ENCODE measurements around the gene MOB3B. TPM values are rescaled to one million over a fixed set of nuclear protein-coding genes. Genes with fewer than 3 reads are reported as not detected.

Gene MOB3B
- total and polyA plus RNA-seq, 10 of the 15 experiments (the other 5 are each of a cell fraction or from before 2014, with no cell fraction given), result 0.44 to 2.7 (median 0.91) TPM

DNA sequence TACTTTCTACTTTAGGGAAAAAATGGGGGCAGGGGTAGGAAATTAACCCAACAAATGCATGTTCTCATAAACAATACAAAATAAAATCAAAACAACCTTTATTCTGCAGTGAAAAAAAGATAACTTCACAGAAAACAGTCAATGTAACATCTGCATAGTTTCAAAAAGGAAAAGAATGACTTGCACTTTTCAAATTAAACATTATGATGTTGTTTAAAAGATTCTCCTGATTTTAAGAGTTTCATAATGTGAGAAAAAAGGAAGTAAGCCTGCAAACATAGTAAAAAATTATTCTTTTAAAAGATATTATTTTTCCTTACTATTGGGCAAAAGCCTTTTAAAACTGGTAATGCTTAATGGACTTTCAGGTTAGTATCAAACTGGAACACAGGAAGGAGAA lies 36.1 kb upstream of the MOB3B start:
- H3K4me3 ChIP-seq, result no peak overlapping the region
- ATAC-seq (no peak), DNase-seq (ENCODE audit: low read depth, low spot score) (no peak), FAIRE-seq (peak; percentile 38)
- ChIA-PET POLR2A (no interaction called here), CTCF (interaction anchor here (1.0 kb wide), 1 partner anchor 160 kb away, joined by 3 read pairs; no protein-coding TSS in a partner anchor), SMC1A (ENCODE audit: uncharacterized antibody, unreplicated experiment) (interaction anchor here (0.8 to 2.4 kb wide), 2 partner anchors 10 to 20 kb away, joined by 3 to 7 read pairs; no protein-coding TSS in a partner anchor), RAD21 (ENCODE audit: unreplicated experiment) (interaction anchor here (1.1 kb wide), 1 partner anchor 19 kb away, joined by 3 read pairs; no protein-coding TSS in a partner anchor)
- peaks cover 10% of the 10 kb centered on the region; the same call in 1 of the 2 replicates for H3K4me1 ChIP-seq (ENCODE audit: control insufficient read depth, insufficient read depth, low read length)
- H3K9me3 ChIP-seq (replicated peaks; ENCODE audit: control insufficient read depth, insufficient read depth, low read length), result no peaks in the 10 kb centered on the region
- H3K79me2 ChIP-seq (ENCODE audit: control insufficient read depth, insufficient read depth, low read length), result no peaks in the 10 kb centered on the region
- H3K9ac ChIP-seq (ENCODE audit: control insufficient read depth, insufficient read depth, low read length), result no peak overlapping the region
- in situ Hi-C loops (cut with MboI) (no loop called here), intact Hi-C loops (cut with micrococcal nuclease; ENCODE audit: unreplicated experiment) (no loop called here)
- H3K27ac ChIP-seq (ENCODE audit: control insufficient read depth, insufficient read depth), result no peak overlapping the region; the same call in 1 of the 2 replicates
- BruUV-seq (replicated peaks), result no TSS peak
- no peaks in the 10 kb centered on the region for H3K27me3 ChIP-seq (replicated peaks in 1 of 2; ENCODE audit: control insufficient read depth in 2 of 2, insufficient read depth in 2 of 2, low read length in 1 of 2)
- H3K4me2 ChIP-seq (ENCODE audit: control insufficient read depth, insufficient read depth), result peak overlapping the region; percentile 27; the same call in 1 of the 2 replicates
- no peak for TF ChIP-seq BMI1 (IDR thresholded peaks at IDR 0.05; ENCODE audit: borderline replicate concordance)
- TF ChIP-seq SKIL (IDR thresholded peaks at IDR 0.05; ENCODE audit: low read depth, poor library complexity, severe bottlenecking), result no peak
- no peak for TF ChIP-seq RCOR1 (conservative IDR thresholded peaks at IDR 0.05; ENCODE audit: low read depth, low read length)
- TF ChIP-seq RUNX3 (IDR thresholded peaks at IDR 0.05; ENCODE audit: low read length), result no peak
- TF ChIP-seq CHD4 (IDR thresholded peaks at IDR 0.05), result no peak
- TF ChIP-seq SREBF2 (IDR thresholded peaks at IDR 0.05; ENCODE audit: low read length), result no peak
- TF ChIP-seq EZH2 (IDR thresholded peaks at IDR 0.05; ENCODE audit: borderline replicate concordance, control insufficient read depth, low read depth, low read length), result no peak
- no peak for TF ChIP-seq MYB (IDR thresholded peaks at IDR 0.05; ENCODE audit: borderline replicate concordance, low read depth, low read length)
- TF ChIP-seq E2F8 (IDR thresholded peaks at IDR 0.05; ENCODE audit: low read depth, partially characterized antibody), result no peak
- no peak for TF ChIP-seq JUND (IDR thresholded peaks at IDR 0.05; ENCODE audit: low read depth, low read length)
- no peak for TF ChIP-seq SMAD5 (IDR thresholded peaks at IDR 0.05; ENCODE audit: low read depth)
- no peak for TF ChIP-seq CTCF (IDR thresholded peaks at IDR 0.05 in 2 of 3, conservative IDR thresholded peaks at IDR 0.05 in 1 of 3; ENCODE audit: control insufficient read depth in 2 of 3, extremely low read depth in 1 of 3, insufficient read depth in 1 of 3, low read depth in 3 of 3, low read length in 3 of 3)
- TF ChIP-seq TAF1 (IDR thresholded peaks at IDR 0.05; ENCODE audit: borderline replicate concordance, low read depth, low read length), result no peak
- H3K36me3 ChIP-seq (ENCODE audit: control insufficient read depth in 2 of 2, insufficient read depth in 2 of 2, low read length in 1 of 2), result no peaks in the 10 kb centered on the region
- H2AFZ ChIP-seq (ENCODE audit: control insufficient read depth, low read depth, low read length), result no peak overlapping the region
- no peaks in the 10 kb centered on the region for H4K20me1 ChIP-seq (ENCODE audit: control insufficient read depth, insufficient read depth)

Measured in GM12878 (cell line).